Adrenal gland (tissue), 19 donors: ENCODE results near the gene CORT. TPM values are rescaled to one million over a fixed set of nuclear protein-coding genes. Genes with fewer than 3 reads are reported as not detected.

ENCODE experiments used
- DNase-seq, 7 donors: peaks; one replicate each; pipeline ENCODE4 v3.0.0-alpha.2; 2019 to 2020
- H3K27ac ChIP-seq, 5 donors: fragments of 200-600 bp; sonication (generic) in 4 of 5; 1 replicate in 3 of 5; 2 replicates in 2 of 5; pipeline versions ENCODE4 v1.5.1 to v1.8.0; 2016 to 2020; ENCODE audit warnings: mild to moderate bottlenecking in 1 of 5
- H3K27me3 ChIP-seq: fragments of 200-600 bp; 2 replicates; pipeline ENCODE4 v1.8.0; 2021
- H3K36me3 ChIP-seq, 2 donors: fragments of 200-600 bp; replicated peaks in 1 of 2; 1 replicate in 1 of 2; 2 replicates in 1 of 2; pipeline versions ENCODE4 v1.5.1 to v1.8.0; 2018 to 2022
- H3K4me1 ChIP-seq, 2 donors: fragments of 200-600 bp; replicated peaks in 1 of 2; 1 replicate in 1 of 2; 2 replicates in 1 of 2; pipeline versions ENCODE4 v1.5.1 to v1.8.0; 2018 to 2021
- H3K4me3 ChIP-seq, 4 donors: fragments of 200-600 bp; sonication (generic) in 3 of 4; one replicate each; pipeline ENCODE4 v1.5.1; 2016 to 2018
- H3K9me3 ChIP-seq, 3 donors: fragments of 200-600 bp; sonication (generic) in 1 of 3; replicated peaks in 1 of 3; 1 replicate in 2 of 3; 2 replicates in 1 of 3; pipeline versions ENCODE4 v1.5.1 to v1.8.0; 2016 to 2021
- POLR2A ChIP-seq, 2 donors: fragments of 450-650 bp; IDR thresholded peaks; one replicate each; pipeline ENCODE4 v1.6.1; 2017; ENCODE audit warnings: antibody characterized with exemption in 2 of 2, mild to moderate bottlenecking in 2 of 2, moderate library complexity in 1 of 2
- WGBS, 4 donors: extraction: QIAGEN DNeasy Blood & Tissue Kit in 2 of 4; methylation state at CpG; one replicate each; pipeline versions ENCODE4 v1.1.5 to v1.1.7; 2013 to 2017; 5-methylcytosine and 5-hydroxymethylcytosine counted together
- intact Hi-C, 2 donors: fragments of 100-400 bp; cut with DNase I; formaldehyde crosslinking; loops; one replicate each; pipeline versions ENCODE4 v1.14.1 to v1.15.0; 2022 to 2023
- long read RNA-seq, 10 donors: library from polyadenylated mRNA in 3 of 10; unstranded in 2 of 10; stranded (forward) in 1 of 10; transcript quantifications; one replicate each; pipeline ENCODE4 v2.0.0 and lab custom pipeline, GENCODE V29; 2021 to 2026
- polyA plus RNA-seq, 3 donors: library from polyadenylated mRNA; stranded (reverse); fragments of 200-250 nt in 2 of 3; fragments of 350-450 nt in 1 of 3; fragmentation: Illumina TruSeq in 1 of 3; extraction: RNeasy Lipid Tissue Mini Kit (QIAGEN cat#74804) in 1 of 3; gene quantifications; one replicate each; pipeline ENCODE4 v1.2.3, GENCODE V29; 2013 to 2014
- total RNA-seq, 9 donors: library from RNA; depleted of rRNA in 4 of 9; stranded (reverse); fragments of >200 nt in 4 of 9; fragments of 120-200 nt in 1 of 9; fragmentation: NEBNext Ultra II Directional in 1 of 9; extraction: Animal tissue kit (Norgen Biotek cat#: 25700) in 1 of 9; gene quantifications; one replicate each; pipeline versions ENCODE4 v1.1.0 to v1.2.4, GENCODE V29; 2013 to 2023
- TF ChIP-seq, protein P1 (sequence below), 6 experiments: fragments of 450-650 bp in 4 of 6; fragments of 200-600 bp in 2 of 6; sonication (generic) in 1 of 6; IDR thresholded peaks; 1 replicate in 5 of 6; 2 replicates in 1 of 6; pipeline versions ENCODE4 v1.5.1 to v1.8.0; 2016 to 2021; ENCODE audit warnings: antibody characterized with exemption in 6 of 6, mild to moderate bottlenecking in 2 of 6, moderate library complexity in 1 of 6
- donor health status: healthy with polysubstance abuse.
- donor health status: Bipolar disorder and iron deficiency.
- donor health status: DM: yes; HTN: yes; CAD: no.
- donor health status: DM: no; HTN: no; CAD: no.
- donor health status: DM: no; HTN: no; CAD: no.
- donor health status: DM: yes; HTN: yes; CAD: no.

CORT gene, protein sequence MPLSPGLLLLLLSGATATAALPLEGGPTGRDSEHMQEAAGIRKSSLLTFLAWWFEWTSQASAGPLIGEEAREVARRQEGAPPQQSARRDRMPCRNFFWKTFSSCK
- total RNA-seq (under 1 TPM in 4 of 9 donors, not detected in 5; 0.44 to 0.53 (median 0.48) TPM), polyA plus RNA-seq (1 to 10 TPM in 1 of 3 donors, under 1 TPM in 1, not detected in 1; 0.67 to 1.4 TPM)
- long read RNA-seq, donor 1, result 0 reads
- long read RNA-seq, donor 2, result 0 reads
- long read RNA-seq, donor 3, result 0 reads
- long read RNA-seq, donor 4, result 0 reads
- long read RNA-seq, donor 5, result 0 reads
- long read RNA-seq, donor 6, result 0 reads
- long read RNA-seq, donor 7, result 0 reads
- long read RNA-seq, donor 8, result 0 reads
- long read RNA-seq, donor 9, result 0 reads
- long read RNA-seq, donor 10, result 0 reads

GRCh38 chr1:10449751-10450150 lies at the start of gene CORT:
Gene CORT (plus strand): TSS chr1:10450031. CDS start chr1:10450224, 193 bp downstream.
- DNase-seq, result no peak
- Histone ChIP-seq H3K4me1 (no peaks in the 10 kb centered on the region), H3K4me3 (no peak within 1 kb of the TSS), H3K36me3 (no peaks in the 10 kb centered on the region), H3K27ac (no peak within 1 kb of the TSS), H3K27me3 (no peaks in the 10 kb centered on the region), H3K9me3 (no peaks in the 10 kb centered on the region)
- TF ChIP-seq, protein P1, sequence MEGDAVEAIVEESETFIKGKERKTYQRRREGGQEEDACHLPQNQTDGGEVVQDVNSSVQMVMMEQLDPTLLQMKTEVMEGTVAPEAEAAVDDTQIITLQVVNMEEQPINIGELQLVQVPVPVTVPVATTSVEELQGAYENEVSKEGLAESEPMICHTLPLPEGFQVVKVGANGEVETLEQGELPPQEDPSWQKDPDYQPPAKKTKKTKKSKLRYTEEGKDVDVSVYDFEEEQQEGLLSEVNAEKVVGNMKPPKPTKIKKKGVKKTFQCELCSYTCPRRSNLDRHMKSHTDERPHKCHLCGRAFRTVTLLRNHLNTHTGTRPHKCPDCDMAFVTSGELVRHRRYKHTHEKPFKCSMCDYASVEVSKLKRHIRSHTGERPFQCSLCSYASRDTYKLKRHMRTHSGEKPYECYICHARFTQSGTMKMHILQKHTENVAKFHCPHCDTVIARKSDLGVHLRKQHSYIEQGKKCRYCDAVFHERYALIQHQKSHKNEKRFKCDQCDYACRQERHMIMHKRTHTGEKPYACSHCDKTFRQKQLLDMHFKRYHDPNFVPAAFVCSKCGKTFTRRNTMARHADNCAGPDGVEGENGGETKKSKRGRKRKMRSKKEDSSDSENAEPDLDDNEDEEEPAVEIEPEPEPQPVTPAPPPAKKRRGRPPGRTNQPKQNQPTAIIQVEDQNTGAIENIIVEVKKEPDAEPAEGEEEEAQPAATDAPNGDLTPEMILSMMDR (IDR thresholded peaks at IDR 0.05), result no peak
- TF ChIP-seq POLR2A (IDR thresholded peaks at IDR 0.05), result no peak
- intact Hi-C loops, result no loop called here
- 90 to 95% (median 92%) methylated on average over 10 of the region's 10 CpGs for WGBS, 4 donors

DNA sequence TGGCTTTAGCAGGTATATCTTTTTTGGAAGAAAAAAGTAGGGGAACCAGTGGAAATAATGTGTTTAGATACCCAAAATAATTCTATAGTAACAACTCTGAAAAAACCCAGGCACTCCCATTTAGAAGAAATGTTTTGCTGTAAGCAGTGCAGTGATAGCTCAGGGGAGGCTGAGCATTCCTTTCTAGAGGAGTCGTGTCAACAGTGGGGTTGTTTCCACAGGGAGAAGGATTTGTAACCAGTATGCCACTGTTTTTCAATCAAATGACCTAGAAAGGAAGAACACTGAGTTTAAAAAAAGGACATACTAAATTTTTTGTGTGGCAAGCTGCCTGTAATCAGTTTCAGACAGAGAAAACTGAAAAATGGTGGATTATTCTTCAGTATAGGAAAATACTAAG lies 48.5 kb upstream of the CORT start:
- intact Hi-C loops, result no loop called here
- H3K4me3 ChIP-seq, result no peak overlapping the region
- no peaks in the 10 kb centered on the region for H3K9me3 ChIP-seq
- H3K27ac ChIP-seq, result no peak overlapping the region
- H3K27me3 ChIP-seq, result no peaks in the 10 kb centered on the region
- WGBS, 4 donors, result 64 to 85% (median 70%) methylated on average over 1 of the region's 1 CpG
- H3K36me3 ChIP-seq, result peaks cover 0 to 46% of the 10 kb centered on the region in 2 donors
- no peak for TF ChIP-seq POLR2A (IDR thresholded peaks at IDR 0.05)
- TF ChIP-seq, protein P1 (IDR thresholded peaks at IDR 0.05), result no peak
- no peak for DNase-seq
- peaks cover 0 to 27% of the 10 kb centered on the region in 2 donors for H3K4me1 ChIP-seq

- no peak overlapping the region for H3K4me3 ChIP-seq
- intact Hi-C loops, result no loop called here
- H3K27me3 ChIP-seq, result no peaks in the 10 kb centered on the region
- TF ChIP-seq, protein P1 (IDR thresholded peaks at IDR 0.05), result no peak
- no peak for TF ChIP-seq POLR2A (IDR thresholded peaks at IDR 0.05)
- DNase-seq, result no peak
- no peak overlapping the region for H3K27ac ChIP-seq
- H3K9me3 ChIP-seq, result no peaks in the 10 kb centered on the region
- WGBS, 4 donors, result 91 to 96% (median 94%) methylated on average over 9 of the region's 9 CpGs
- peaks cover 0 to 61% of the 10 kb centered on the region in 2 donors for H3K36me3 ChIP-seq
- H3K4me1 ChIP-seq, result peaks cover 0 to 25% of the 10 kb centered on the region in 2 donors
Observed at GRCh38 chr1:10402729-10403274, 47.0 kb upstream of the CORT start.

- no peak overlapping the region for H3K4me3 ChIP-seq
- no peaks in the 10 kb centered on the region for H3K27me3 ChIP-seq
- no peaks in the 10 kb centered on the region for H3K9me3 ChIP-seq
- no peaks in the 10 kb centered on the region for H3K4me1 ChIP-seq
- 80 to 100% (median 88%) methylated on average over 1 to 2 of the region's 2 CpGs for WGBS, 4 donors
- H3K36me3 ChIP-seq, result peaks cover 0 to 95% of the 10 kb centered on the region in 2 donors
- intact Hi-C loops, result no loop called here
- no peak overlapping the region for H3K27ac ChIP-seq
- no peak for DNase-seq
- TF ChIP-seq POLR2A (IDR thresholded peaks at IDR 0.05), result no peak
Observed at GRCh38 chr1:10407201-10407600, 42.6 kb upstream of the CORT start.
